Measurements from ENCODE around the gene PHYKPL. TPM values are rescaled to one million over a fixed set of nuclear protein-coding genes. Genes with fewer than 3 reads are reported as not detected.

Gene PHYKPL
- polyA plus RNA-seq, 1 donor (not counting 4 experiments of a cell fraction or from before 2014, with no cell fraction given), result 38.8 TPM

DNA sequence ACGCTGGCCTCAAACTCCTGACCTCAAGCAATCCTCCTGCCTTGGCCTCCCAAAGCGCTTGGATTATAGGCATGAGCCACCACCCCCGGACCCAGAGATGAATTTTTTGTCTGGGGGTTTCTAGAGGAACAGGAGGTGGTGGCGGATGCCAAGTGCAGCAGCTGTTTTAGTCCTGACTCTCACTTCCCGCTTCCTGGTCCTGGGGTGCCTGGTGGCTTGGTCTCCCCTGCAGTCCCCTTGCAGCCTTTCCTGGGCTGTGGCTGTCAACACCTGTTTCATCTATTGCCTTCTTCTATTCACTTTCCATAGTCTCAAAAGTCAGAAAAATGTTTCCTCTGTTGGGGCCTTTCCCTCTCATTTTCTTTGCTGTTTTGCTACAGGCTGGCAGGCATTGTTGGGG is 72.4 kb downstream of the PHYKPL start:
- H3K79me2 ChIP-seq (ENCODE audit: control insufficient read depth, insufficient read depth, low read length), result no peaks in the 10 kb centered on the region
- H3K36me3 ChIP-seq (ENCODE audit: control insufficient read depth in 2 of 2, extremely low read depth in 1 of 2, insufficient read depth in 2 of 2, low read length in 2 of 2), result no peaks in the 10 kb centered on the region
- H3K9ac ChIP-seq (ENCODE audit: control insufficient read depth, extremely low read depth, insufficient read depth, low read length), result no peak overlapping the region
- DNase-seq (ENCODE audit: low read depth, low spot score), result no peak
- H3K4me2 ChIP-seq (ENCODE audit: control insufficient read depth, extremely low read depth, insufficient read depth, low read depth, low read length), result no peak overlapping the region
- dilution Hi-C loops (cut with MboI; ENCODE audit: extremely low pct_ligation_motif_present, low sequenced_read_pairs), result no loop called here
- H3K9me3 ChIP-seq (ENCODE audit: control insufficient read depth, low read depth, low read length), result no peaks in the 10 kb centered on the region
- no peaks in the 10 kb centered on the region for H4K20me1 ChIP-seq (ENCODE audit: control insufficient read depth, extremely low read depth, insufficient read depth, low read length)
- H3K27ac ChIP-seq (ENCODE audit: control insufficient read depth, insufficient read depth, low read length), result no peak overlapping the region
- H3K4me1 ChIP-seq (ENCODE audit: control insufficient read depth, extremely low read depth, insufficient read depth, low read length), result peaks cover 2% of the 10 kb centered on the region
- no peak for FAIRE-seq
- peaks cover 4% of the 10 kb centered on the region for H3K27me3 ChIP-seq (ENCODE audit: control insufficient read depth, extremely low read depth, insufficient read depth, low read length)
- no peaks in the 10 kb centered on the region for H3K9me1 ChIP-seq (ENCODE audit: control insufficient read depth, extremely low read depth, insufficient read depth, low read length)
- H3K4me3 ChIP-seq (ENCODE audit: control insufficient read depth in 2 of 3, extremely low read depth in 1 of 3, insufficient read depth in 2 of 3, low read depth in 1 of 3, low read length in 3 of 3), result no peak overlapping the region
- no peak overlapping the region for H2AFZ ChIP-seq (ENCODE audit: control insufficient read depth, low read length)
- TF ChIP-seq, protein P1, sequence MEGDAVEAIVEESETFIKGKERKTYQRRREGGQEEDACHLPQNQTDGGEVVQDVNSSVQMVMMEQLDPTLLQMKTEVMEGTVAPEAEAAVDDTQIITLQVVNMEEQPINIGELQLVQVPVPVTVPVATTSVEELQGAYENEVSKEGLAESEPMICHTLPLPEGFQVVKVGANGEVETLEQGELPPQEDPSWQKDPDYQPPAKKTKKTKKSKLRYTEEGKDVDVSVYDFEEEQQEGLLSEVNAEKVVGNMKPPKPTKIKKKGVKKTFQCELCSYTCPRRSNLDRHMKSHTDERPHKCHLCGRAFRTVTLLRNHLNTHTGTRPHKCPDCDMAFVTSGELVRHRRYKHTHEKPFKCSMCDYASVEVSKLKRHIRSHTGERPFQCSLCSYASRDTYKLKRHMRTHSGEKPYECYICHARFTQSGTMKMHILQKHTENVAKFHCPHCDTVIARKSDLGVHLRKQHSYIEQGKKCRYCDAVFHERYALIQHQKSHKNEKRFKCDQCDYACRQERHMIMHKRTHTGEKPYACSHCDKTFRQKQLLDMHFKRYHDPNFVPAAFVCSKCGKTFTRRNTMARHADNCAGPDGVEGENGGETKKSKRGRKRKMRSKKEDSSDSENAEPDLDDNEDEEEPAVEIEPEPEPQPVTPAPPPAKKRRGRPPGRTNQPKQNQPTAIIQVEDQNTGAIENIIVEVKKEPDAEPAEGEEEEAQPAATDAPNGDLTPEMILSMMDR (optimal IDR thresholded peaks at IDR 0.05 in 1 of 3, IDR thresholded peaks at IDR 0.05 in 1 of 3, conservative IDR thresholded peaks at IDR 0.05 in 1 of 3; ENCODE audit: extremely low read depth in 1 of 3, insufficient read depth in 2 of 3, low read length in 3 of 3), result no peak
- TF ChIP-seq EZH2 (IDR thresholded peaks at IDR 0.05; ENCODE audit: low read length), result no peak

Other genes with a start within 250 kb of the PHYKPL start
- not detected in 3 replicates for gene PROP1, start 236.6 kb downstream of the PHYKPL start, polyA plus RNA-seq
- 1.0 to 1.9 TPM (median 1.3 TPM) in 3 replicates for gene N4BP3, start 119.3 kb downstream of the PHYKPL start, polyA plus RNA-seq
- gene RMND5B, start 101.8 kb downstream of the PHYKPL start, polyA plus RNA-seq, result 15.5 to 20.2 TPM (median 15.8 TPM) in 3 replicates
- 144 to 186 TPM (median 175 TPM) in 3 replicates for gene NHP2, start 78.9 kb downstream of the PHYKPL start, polyA plus RNA-seq
- gene GMCL2, start 45.4 kb downstream of the PHYKPL start, polyA plus RNA-seq, result not detected in 3 replicates
- gene HNRNPAB, start 28.3 kb downstream of the PHYKPL start, polyA plus RNA-seq, result 102 to 161 TPM (median 146 TPM) in 3 replicates